ENCODE results near the gene RBM12. TPM values are rescaled to one million over a fixed set of nuclear protein-coding genes. Genes with fewer than 3 reads are reported as not detected.

The RBM12 gene
- total and polyA plus RNA-seq, 2 of the 8 experiments (the other 6 are each of a cell fraction or from before 2014, with no cell fraction given): 187 to 214 TPM

GRCh38 chr20:35673884-35674283 lies 9.2 kb upstream of the RBM12 start:
- H3K27ac ChIP-seq (ENCODE audit: low read depth, low read length): no peak overlapping the region
- no peak overlapping the region for H4K91ac ChIP-seq (replicated peaks; ENCODE audit: insufficient read length, low read length)
- FAIRE-seq (no peak), DNase-seq (ENCODE audit: low read depth in 1 of 2, low spot score in 2 of 2) (no peak)
- H3K4me3 ChIP-seq (ENCODE audit: extremely low read depth in 1 of 4, insufficient read depth in 2 of 4, low read depth in 3 of 4, low read length in 4 of 4): no peak overlapping the region
- H4K20me1 ChIP-seq (replicated peaks in 1 of 2; ENCODE audit: control insufficient read depth in 1 of 2, insufficient read depth in 2 of 2, low read length in 2 of 2): no peaks in the 10 kb centered on the region
- H3K4ac ChIP-seq (replicated peaks; ENCODE audit: insufficient read length, low read depth, low read length): no peak overlapping the region
- H3K18ac ChIP-seq (ENCODE audit: extremely low read depth, low read length): no peak overlapping the region
- no peaks in the 10 kb centered on the region for H3K79me1 ChIP-seq (ENCODE audit: low read depth, low read length)
- POLR2A ChIA-PET (ENCODE audit: partially characterized antibody): interaction anchor here (1.1 to 1.7 kb wide), 3 partner anchors 9 to 39 kb away, joined by 3 to 6 read pairs (median 3); no protein-coding TSS in a partner anchor
- no peaks in the 10 kb centered on the region for H3K79me2 ChIP-seq (ENCODE audit: control insufficient read depth in 1 of 2, insufficient read depth in 2 of 2, low read length in 2 of 2)
- no peak overlapping the region for H3K4me2 ChIP-seq (ENCODE audit: insufficient read depth in 1 of 2, low read depth in 2 of 2, low read length in 2 of 2)
- H2AFZ ChIP-seq (ENCODE audit: low read length): no peak overlapping the region
- TF ChIP-seq SIX5 (IDR thresholded peaks at IDR 0.05; ENCODE audit: low read depth, low read length): no peak
- no peak for TF ChIP-seq TCF12 (IDR thresholded peaks at IDR 0.05; ENCODE audit: low read depth, low read length)
- no peak overlapping the region for H2BK15ac ChIP-seq (ENCODE audit: low read length)
- H4K5ac ChIP-seq (ENCODE audit: insufficient read length, low read depth, low read length): no peak overlapping the region
- H3K27me3 ChIP-seq (replicated peaks in 1 of 4; ENCODE audit: control insufficient read depth in 3 of 4, extremely low read depth in 1 of 4, insufficient read depth in 3 of 4, low read length in 3 of 4): no peaks in the 10 kb centered on the region
- WGBS, 2 experiments (ENCODE audit: extremely low coverage in 1 of 2, insufficient coverage in 1 of 2, insufficient read length in 1 of 2, insufficient replicate concordance in 2 of 2, low coverage in 1 of 2, low lambda C conversion rate in 2 of 2, missing lambda C conversion rate in 1 of 2): 90% methylated on average over 4 of the region's 4 CpGs; no CpG with 5 or more reads in 1 of the 2 experiments
- no peaks in the 10 kb centered on the region for H3K4me1 ChIP-seq (replicated peaks in 1 of 4; ENCODE audit: control insufficient read depth in 3 of 4, insufficient read depth in 4 of 4, low read length in 3 of 4)
- H2AK5ac ChIP-seq (ENCODE audit: low read depth, low read length): no peak overlapping the region
- H3K56ac ChIP-seq (replicated peaks; ENCODE audit: insufficient read length, low read depth, low read length): no peak overlapping the region
- H3K23ac ChIP-seq (ENCODE audit: insufficient read length): no peak overlapping the region
- no peak overlapping the region for H4K8ac ChIP-seq (ENCODE audit: extremely low read depth, insufficient read depth, low read length)
- no peak overlapping the region for H2BK120ac ChIP-seq (replicated peaks; ENCODE audit: low read depth, low read length)
- CTCF ChIA-PET (ENCODE audit: partially characterized antibody): interaction anchor here (0.9 kb wide), 1 partner anchor 14 kb away, joined by 3 read pairs; no protein-coding TSS in a partner anchor
- no peak overlapping the region for H2BK12ac ChIP-seq (ENCODE audit: low read depth, low read length)
- no peak overlapping the region for H3K9ac ChIP-seq (replicated peaks in 1 of 4; ENCODE audit: extremely low read depth in 1 of 4, low read depth in 3 of 4, low read length in 3 of 4)
- no peak overlapping the region for H3K14ac ChIP-seq (ENCODE audit: insufficient read length)
- H2BK5ac ChIP-seq (ENCODE audit: low read depth, low read length): no peak overlapping the region
- H2BK20ac ChIP-seq (ENCODE audit: low read length): no peak overlapping the region
- H3K9me3 ChIP-seq (ENCODE audit: insufficient read depth in 2 of 2, low read depth in 1 of 2, low read length in 1 of 2): no peaks in the 10 kb centered on the region
- no peaks in the 10 kb centered on the region for H3K23me2 ChIP-seq (ENCODE audit: low read depth, low read length)
- H3K36me3 ChIP-seq (ENCODE audit: control insufficient read depth in 2 of 4, insufficient read depth in 4 of 4, low read length in 3 of 4): peaks cover 0 to 17% (median 10%) of the 10 kb centered on the region in 4 experiments; a peak in 6 of 8 replicates
